ENCODE data around the gene ROBO3.
A peak's percentile ranks its signal among the peaks of the same experiment; 100 is the strongest.

Gene ROBO3

GRCh38 chr11:124864176-124864891 lies 898 bp upstream of the ROBO3 start:
- Mint-ChIP-seq H3K4me3 (no peak overlapping the region), H3K36me3 (ENCODE audit: low read depth) (no peaks in the 10 kb centered on the region), H3K27me3 (peaks cover 83% of the 10 kb centered on the region), H3K4me1 (peaks cover 30% of the 10 kb centered on the region), H3K27ac (no peak overlapping the region), H3K9me3 (no peaks in the 10 kb centered on the region)
- no peak for DNase-seq
- no peak for ATAC-seq

- no peak for DNase-seq
- no peaks in the 10 kb centered on the region for H3K36me3 Mint-ChIP-seq (ENCODE audit: low read depth)
- H3K27ac Mint-ChIP-seq: no peak overlapping the region
- no peak overlapping the region for H3K4me3 Mint-ChIP-seq
- peaks cover 85% of the 10 kb centered on the region for H3K27me3 Mint-ChIP-seq
- H3K4me1 Mint-ChIP-seq: peaks cover 33% of the 10 kb centered on the region
- ATAC-seq: no peak
- no peaks in the 10 kb centered on the region for H3K9me3 Mint-ChIP-seq
Measured at GRCh38 chr11:124864892-124865180, 396 bp upstream of the ROBO3 start.

GRCh38 chr11:124865902-124866851 lies 945 bp downstream of the ROBO3 start:
- ATAC-seq (peak; percentile 39), DNase-seq (peak; percentile 70)
- Mint-ChIP-seq H3K27me3 (peaks cover 90% of the 10 kb centered on the region), H3K4me1 (peaks cover 33% of the 10 kb centered on the region), H3K27ac (no peak overlapping the region), H3K36me3 (ENCODE audit: low read depth) (no peaks in the 10 kb centered on the region), H3K4me3 (peak overlapping the region; percentile 14), H3K9me3 (no peaks in the 10 kb centered on the region)

- Mint-ChIP-seq H3K36me3 (ENCODE audit: low read depth) (no peaks in the 10 kb centered on the region), H3K9me3 (no peaks in the 10 kb centered on the region), H3K4me1 (peaks cover 33% of the 10 kb centered on the region), H3K27me3 (peaks cover 87% of the 10 kb centered on the region), H3K27ac (no peak overlapping the region), H3K4me3 (no peak overlapping the region)
- ATAC-seq (peak; percentile 35), DNase-seq (peak; percentile 23)
Measured at GRCh38 chr11:124867700-124868099, 2.5 kb downstream of the ROBO3 start.

GRCh38 chr11:124868331-124869274 lies 3.4 kb downstream of the ROBO3 start:
- peaks cover 28% of the 10 kb centered on the region for H3K4me1 Mint-ChIP-seq
- DNase-seq: no peak
- no peak overlapping the region for H3K4me3 Mint-ChIP-seq
- ATAC-seq: no peak
- H3K27ac Mint-ChIP-seq: no peak overlapping the region
- no peaks in the 10 kb centered on the region for H3K36me3 Mint-ChIP-seq (ENCODE audit: low read depth)
- peaks cover 87% of the 10 kb centered on the region for H3K27me3 Mint-ChIP-seq
- no peaks in the 10 kb centered on the region for H3K9me3 Mint-ChIP-seq

- peak overlapping the region; percentile 45 for H3K4me3 Mint-ChIP-seq
Measured at GRCh38 chr11:124869331-124869730, 4.1 kb downstream of the ROBO3 start.

GRCh38 chr11:124869856-124870387 lies 4.7 kb downstream of the ROBO3 start:
- ATAC-seq (no peak), DNase-seq (no peak)
- Mint-ChIP-seq H3K9me3 (no peaks in the 10 kb centered on the region), H3K4me3 (no peak overlapping the region), H3K27ac (no peak overlapping the region), H3K36me3 (ENCODE audit: low read depth) (no peaks in the 10 kb centered on the region), H3K4me1 (peaks cover 24% of the 10 kb centered on the region), H3K27me3 (peaks cover 79% of the 10 kb centered on the region)

More at GRCh38 chr11:124869331-124869730, 4.1 kb downstream of the ROBO3 start:
- H3K4me1 Mint-ChIP-seq: peaks cover 25% of the 10 kb centered on the region
- H3K27me3 Mint-ChIP-seq: peaks cover 79% of the 10 kb centered on the region
- no peaks in the 10 kb centered on the region for H3K9me3 Mint-ChIP-seq
- ATAC-seq (no peak), DNase-seq (no peak)
- no peak overlapping the region for H3K27ac Mint-ChIP-seq
- H3K36me3 Mint-ChIP-seq (ENCODE audit: low read depth): no peaks in the 10 kb centered on the region

GRCh38 chr11:124870430-124870829 lies 5.2 kb downstream of the ROBO3 start:
- Mint-ChIP-seq H3K27ac (no peak overlapping the region), H3K4me1 (peaks cover 24% of the 10 kb centered on the region), H3K4me3 (no peak overlapping the region), H3K27me3 (peaks cover 80% of the 10 kb centered on the region), H3K36me3 (ENCODE audit: low read depth) (no peaks in the 10 kb centered on the region), H3K9me3 (no peaks in the 10 kb centered on the region)
- ATAC-seq (no peak), DNase-seq (no peak)

- DNase-seq: no peak
- Mint-ChIP-seq H3K4me1 (peaks cover 18% of the 10 kb centered on the region), H3K9me3 (no peaks in the 10 kb centered on the region), H3K27ac (no peak overlapping the region), H3K27me3 (peaks cover 67% of the 10 kb centered on the region), H3K4me3 (no peak overlapping the region), H3K36me3 (ENCODE audit: low read depth) (no peaks in the 10 kb centered on the region)
- no peak for ATAC-seq
Measured at GRCh38 chr11:124872280-124872679, 7.0 kb downstream of the ROBO3 start.

- H3K4me1 Mint-ChIP-seq: peaks cover 19% of the 10 kb centered on the region
Measured at GRCh38 chr11:124872741-124873140, 7.5 kb downstream of the ROBO3 start.

GRCh38 chr11:124873951-124874350 lies 8.7 kb downstream of the ROBO3 start:
- Mint-ChIP-seq H3K27ac (no peak overlapping the region), H3K36me3 (ENCODE audit: low read depth) (no peaks in the 10 kb centered on the region), H3K27me3 (peaks cover 50% of the 10 kb centered on the region), H3K4me3 (no peak overlapping the region), H3K9me3 (no peaks in the 10 kb centered on the region), H3K4me1 (peaks cover 17% of the 10 kb centered on the region)
- DNase-seq (no peak), ATAC-seq (no peak)

More at GRCh38 chr11:124872741-124873140, 7.5 kb downstream of the ROBO3 start:
- DNase-seq (no peak), ATAC-seq (no peak)
- H3K36me3 Mint-ChIP-seq (ENCODE audit: low read depth): no peaks in the 10 kb centered on the region
- H3K9me3 Mint-ChIP-seq: no peaks in the 10 kb centered on the region
- H3K27me3 Mint-ChIP-seq: peaks cover 62% of the 10 kb centered on the region
- H3K4me3 Mint-ChIP-seq: no peak overlapping the region
- no peak overlapping the region for H3K27ac Mint-ChIP-seq

GRCh38 chr11:124874571-124875255 lies 9.5 kb downstream of the ROBO3 start:
- Mint-ChIP-seq H3K9me3 (no peaks in the 10 kb centered on the region), H3K27ac (no peak overlapping the region), H3K27me3 (peaks cover 42% of the 10 kb centered on the region), H3K4me3 (no peak overlapping the region), H3K36me3 (ENCODE audit: low read depth) (no peaks in the 10 kb centered on the region), H3K4me1 (peaks cover 14% of the 10 kb centered on the region)
- ATAC-seq (no peak), DNase-seq (no peak)

- no peak for ATAC-seq
- Mint-ChIP-seq H3K4me3 (peak overlapping the region; percentile 36), H3K36me3 (ENCODE audit: low read depth) (no peaks in the 10 kb centered on the region), H3K9me3 (no peaks in the 10 kb centered on the region), H3K27me3 (peaks cover 35% of the 10 kb centered on the region), H3K4me1 (peaks cover 14% of the 10 kb centered on the region), H3K27ac (peak overlapping the region; percentile 11)
- no peak for DNase-seq
Measured at GRCh38 chr11:124875401-124875800, 10.2 kb downstream of the ROBO3 start.
